Upper lobe of left lung (tissue), 4 donors: Measurements from ENCODE around the gene VPS13D.

Experiments
- POLR2A ChIP-seq, 4 donors: fragments of 450-650 bp; IDR thresholded peaks; one replicate each; pipeline ENCODE4 v1.5.1; 2016 to 2017; ENCODE audit warnings: antibody characterized with exemption in 4 of 4, mild to moderate bottlenecking in 2 of 4
- POLR2AphosphoS5 ChIP-seq, 2 donors: sonication (generic); formaldehyde crosslinking; IDR thresholded peaks; one replicate each; pipeline ENCODE4 v1.5.1; 2017; ENCODE audit warnings: antibody characterized with exemption in 2 of 2
- TF ChIP-seq, protein P1 (sequence below), 6 experiments: fragments of 450-650 bp in 4 of 6; fragments of 200-600 bp in 2 of 6; sonication (generic) in 2 of 6; IDR thresholded peaks; one replicate each; pipeline ENCODE4 v1.5.1; 2016 to 2019; ENCODE audit warnings: antibody characterized with exemption in 6 of 6

GRCh38 chr1:12416101-12416500 is 186.3 kb downstream of the VPS13D start:
- TF ChIP-seq, protein P1, sequence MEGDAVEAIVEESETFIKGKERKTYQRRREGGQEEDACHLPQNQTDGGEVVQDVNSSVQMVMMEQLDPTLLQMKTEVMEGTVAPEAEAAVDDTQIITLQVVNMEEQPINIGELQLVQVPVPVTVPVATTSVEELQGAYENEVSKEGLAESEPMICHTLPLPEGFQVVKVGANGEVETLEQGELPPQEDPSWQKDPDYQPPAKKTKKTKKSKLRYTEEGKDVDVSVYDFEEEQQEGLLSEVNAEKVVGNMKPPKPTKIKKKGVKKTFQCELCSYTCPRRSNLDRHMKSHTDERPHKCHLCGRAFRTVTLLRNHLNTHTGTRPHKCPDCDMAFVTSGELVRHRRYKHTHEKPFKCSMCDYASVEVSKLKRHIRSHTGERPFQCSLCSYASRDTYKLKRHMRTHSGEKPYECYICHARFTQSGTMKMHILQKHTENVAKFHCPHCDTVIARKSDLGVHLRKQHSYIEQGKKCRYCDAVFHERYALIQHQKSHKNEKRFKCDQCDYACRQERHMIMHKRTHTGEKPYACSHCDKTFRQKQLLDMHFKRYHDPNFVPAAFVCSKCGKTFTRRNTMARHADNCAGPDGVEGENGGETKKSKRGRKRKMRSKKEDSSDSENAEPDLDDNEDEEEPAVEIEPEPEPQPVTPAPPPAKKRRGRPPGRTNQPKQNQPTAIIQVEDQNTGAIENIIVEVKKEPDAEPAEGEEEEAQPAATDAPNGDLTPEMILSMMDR (IDR thresholded peaks at IDR 0.05) = no peak
- TF ChIP-seq POLR2AphosphoS5 (IDR thresholded peaks at IDR 0.05) = no peak
- TF ChIP-seq POLR2A (IDR thresholded peaks at IDR 0.05) = no peak
